SK-N-SH treated with all-trans-retinoic acid at 6 μM for 48 hours (cell line): ENCODE measurements around the gene FYCO1.
A peak's percentile ranks its signal among the peaks of the same experiment; 100 is the strongest.

Experiments
- ATAC-seq: fragments of 200-7000 bp; cut with Tn5 transposase; 3 replicates; pipeline ENCODE4 v1.9.1; 2020; ENCODE audit warnings: mild to moderate bottlenecking, moderate library complexity
- ARNTL ChIP-seq: fragments of 450-650 bp; formaldehyde crosslinking; IDR thresholded peaks from 2 replicates; pipeline ENCODE4 v1.5.0; 2020; ENCODE audit warnings: low read depth, mild to moderate bottlenecking, moderate library complexity, borderline replicate concordance
- BACH2 ChIP-seq: fragments of 250-450 bp; sonication (Bioruptor Pico); IDR thresholded peaks from 2 replicates; pipeline ENCODE4 v1.9.0; 2021; ENCODE audit warnings: mild to moderate bottlenecking, borderline replicate concordance
- CREB5 ChIP-seq: fragments of 250-450 bp; sonication (Bioruptor Pico); IDR thresholded peaks from 2 replicates; pipeline ENCODE4 v1.5.1; 2020; ENCODE audit warnings: low read depth, mild to moderate bottlenecking, moderate library complexity
- CSDC2 ChIP-seq: fragments of 250-450 bp; sonication (Bioruptor Pico); IDR thresholded peaks from 2 replicates; pipeline ENCODE4 v1.5.0; 2020; ENCODE audit warnings: mild to moderate bottlenecking, moderate library complexity
- CSRNP3 ChIP-seq: fragments of 250-450 bp; sonication (Bioruptor Pico); IDR thresholded peaks from 2 replicates; pipeline ENCODE4 v1.5.1; 2021; ENCODE audit warnings: mild to moderate bottlenecking, moderate library complexity
- GLIS3 ChIP-seq: fragments of 250-450 bp; sonication (Bioruptor Pico); IDR thresholded peaks from 2 replicates; pipeline ENCODE4 v1.5.0; 2020; ENCODE audit warnings: mild to moderate bottlenecking, moderate library complexity
- ISL1 ChIP-seq: fragments of 250-450 bp; sonication (Bioruptor Pico); IDR thresholded peaks from 2 replicates; pipeline ENCODE4 v2.1.2; 2022; ENCODE audit warnings: mild to moderate bottlenecking, moderate library complexity
- POU6F1 ChIP-seq: fragments of 250-450 bp; sonication (Bioruptor Pico); IDR thresholded peaks from 2 replicates; pipeline ENCODE4 v1.8.0; 2021; ENCODE audit warnings: low read depth, mild to moderate bottlenecking, moderate library complexity, borderline replicate concordance
- RARB ChIP-seq: fragments of 250-450 bp; sonication (Bioruptor Pico); IDR thresholded peaks from 2 replicates; pipeline ENCODE4 v1.8.0; 2021; ENCODE audit warnings: mild to moderate bottlenecking, moderate library complexity
- SNAI2 ChIP-seq: fragments of 250-450 bp; sonication (Bioruptor Pico); IDR thresholded peaks from 2 replicates; pipeline ENCODE4 v1.5.0; 2020; ENCODE audit warnings: mild to moderate bottlenecking, moderate library complexity
- TOX ChIP-seq: fragments of 250-450 bp; sonication (Bioruptor Pico); IDR thresholded peaks from 2 replicates; pipeline ENCODE4 v1.8.0; 2021; ENCODE audit warnings: mild to moderate bottlenecking, moderate library complexity, borderline replicate concordance
- ZC3H10 ChIP-seq: fragments of 250-450 bp; sonication (Bioruptor Pico); IDR thresholded peaks from 2 replicates; pipeline ENCODE4 v1.5.1; 2021; ENCODE audit warnings: mild to moderate bottlenecking, moderate library complexity
- ZFP3 ChIP-seq: fragments of 250-450 bp; sonication (Bioruptor Pico); IDR thresholded peaks from 2 replicates; pipeline ENCODE4 v1.5.0; 2020; ENCODE audit warnings: mild to moderate bottlenecking, moderate library complexity
- ZFP30 ChIP-seq: fragments of 450-650 bp; formaldehyde crosslinking; IDR thresholded peaks from 2 replicates; pipeline ENCODE4 v1.5.0; 2022; ENCODE audit warnings: mild to moderate bottlenecking, moderate library complexity
- ZNF565 ChIP-seq: fragments of 450-650 bp; formaldehyde crosslinking; conservative IDR thresholded peaks from 2 replicates; pipeline ENCODE4 v1.5.0; 2020; ENCODE audit warnings: low read depth, mild to moderate bottlenecking, moderate library complexity
- ZNF70 ChIP-seq: fragments of 450-650 bp; formaldehyde crosslinking; IDR thresholded peaks from 2 replicates; pipeline ENCODE4 v1.5.0; 2020; ENCODE audit warnings: mild to moderate bottlenecking, moderate library complexity
- ZNF8 ChIP-seq: fragments of 450-650 bp; formaldehyde crosslinking; IDR thresholded peaks from 2 replicates; pipeline ENCODE4 v1.5.0; 2020; ENCODE audit warnings: mild to moderate bottlenecking, moderate library complexity

Gene FYCO1

GRCh38 chr3:45942051-45942825 is 53.4 kb downstream of the FYCO1 start:
- peak; percentile 30; the same call in 1 of the 2 replicates for TF ChIP-seq ZFP30 (CRISPR knock-in tag)
- no peak for TF ChIP-seq CSDC2 (CRISPR knock-in tag)
- no peak for TF ChIP-seq CREB5 (CRISPR knock-in tag)
- TF ChIP-seq RARB (CRISPR knock-in tag): no peak
- ATAC-seq: no peak

GRCh38 chr3:45940781-45941365 is 54.8 kb downstream of the FYCO1 start:
- TF ChIP-seq ZC3H10 (CRISPR knock-in tag) (no peak), CSRNP3 (no peak), RARB (CRISPR knock-in tag) (no peak), CREB5 (CRISPR knock-in tag) (no peak), SNAI2 (CRISPR knock-in tag) (no peak), ISL1 (no peak)
- ATAC-seq: no peak

- no peak for ATAC-seq
- TF ChIP-seq ZFP3 (CRISPR knock-in tag) (no peak), CREB5 (CRISPR knock-in tag) (no peak), ISL1 (no peak), ZNF565 (CRISPR knock-in tag) (no peak), ZNF8 (CRISPR knock-in tag) (no peak), CSRNP3 (no peak), ZFP30 (CRISPR knock-in tag) (no peak), TOX (CRISPR knock-in tag) (no peak), ZNF70 (no peak)
- TF ChIP-seq, all 23 proteins: peak for 0
These were observed 55.4 kb downstream of the FYCO1 start for GRCh38 chr3:45940004-45940780.

GRCh38 chr3:45939341-45939771 is 56.3 kb downstream of the FYCO1 start:
- TF ChIP-seq BACH2 (CRISPR knock-in tag): no peak
- no peak for TF ChIP-seq ISL1
- TF ChIP-seq POU6F1: no peak
- no peak for TF ChIP-seq ARNTL (CRISPR knock-in tag)
- TF ChIP-seq CSDC2 (CRISPR knock-in tag): no peak
- TF ChIP-seq GLIS3 (CRISPR knock-in tag): no peak
- no peak for TF ChIP-seq CSRNP3
- ATAC-seq: peak; percentile 33
